CD14-positive monocyte (primary cell): ENCODE data around the gene SLC34A3. TPM values are rescaled to one million over a fixed set of nuclear protein-coding genes. Genes with fewer than 3 reads are reported as not detected.

Experiments used
- DNase-seq, 3 donors: peaks; one replicate each; pipeline ENCODE4 v3.0.0-alpha.2; 2011 to 2022
- H2AFZ ChIP-seq: 2 replicates; pipeline ENCODE4 v1.6.0; 2012; ENCODE audit warnings: mild to moderate bottlenecking, low read depth, low read length, inconsistent platforms; ENCODE audit not compliant: insufficient read depth, poor library complexity, severe bottlenecking
- H3K27ac ChIP-seq, 2 donors: 1 replicate in 1 of 2; 2 replicates in 1 of 2; pipeline ENCODE4 v1.5.1; 2012 to 2013; ENCODE audit warnings: low read length in 2 of 2, control low read depth in 1 of 2, inconsistent platforms in 1 of 2, low read depth in 1 of 2, mild to moderate bottlenecking in 1 of 2
- H3K27me3 ChIP-seq, 2 donors: one replicate each; pipeline versions ENCODE4 v1.6.0 to v1.6.1; 2011 to 2013; ENCODE audit warnings: low read length in 2 of 2; ENCODE audit not compliant: control insufficient read depth in 2 of 2, insufficient read depth in 2 of 2
- H3K36me3 ChIP-seq, 2 donors: replicated peaks in 1 of 2; 1 replicate in 1 of 2; 2 replicates in 1 of 2; pipeline versions ENCODE4 v1.5.1 to v1.6.1; 2012 to 2013; ENCODE audit warnings: low read length in 2 of 2, control low read depth in 1 of 2, inconsistent platforms in 1 of 2, mild to moderate bottlenecking in 1 of 2; ENCODE audit not compliant: insufficient read depth in 2 of 2, control insufficient read depth in 1 of 2
- H3K4me1 ChIP-seq, 2 donors: 1 replicate in 1 of 2; 2 replicates in 1 of 2; pipeline versions ENCODE4 v1.5.1 to v1.6.1; 2012 to 2013; ENCODE audit warnings: low read length in 2 of 2, control low read depth in 1 of 2, inconsistent platforms in 1 of 2, mild to moderate bottlenecking in 1 of 2, moderate library complexity in 1 of 2; ENCODE audit not compliant: insufficient read depth in 2 of 2, control insufficient read depth in 1 of 2
- H3K4me2 ChIP-seq: replicated peaks from 2 replicates; pipeline ENCODE3; 2012; ENCODE audit warnings: low read length, moderate library complexity, mild to moderate bottlenecking; ENCODE audit not compliant: poor library complexity, severe bottlenecking; ENCODE audit errors: extremely low read depth
- H3K4me3 ChIP-seq, 3 experiments: fragments of 200-600 bp in 1 of 3; sonication (generic) in 1 of 3; replicated peaks in 1 of 3; 1 replicate in 2 of 3; 2 replicates in 1 of 3; pipeline ENCODE4 v1.5.1; 2011 to 2013; ENCODE audit warnings: low read length in 3 of 3, mild to moderate bottlenecking in 3 of 3, control low read depth in 2 of 3, low read depth in 2 of 3, inconsistent platforms in 1 of 3, moderate library complexity in 1 of 3
- H3K79me2 ChIP-seq: 2 replicates; pipeline ENCODE4 v1.6.0; 2012; ENCODE audit warnings: mild to moderate bottlenecking, control low read depth, inconsistent platforms, low read length, moderate library complexity; ENCODE audit not compliant: insufficient read depth
- H3K9ac ChIP-seq: 2 replicates; pipeline ENCODE4 v1.6.0; 2017; ENCODE audit warnings: low read length, mild to moderate bottlenecking; ENCODE audit not compliant: insufficient read depth, poor library complexity, severe bottlenecking
- H3K9me3 ChIP-seq, 2 donors: replicated peaks in 1 of 2; 1 replicate in 1 of 2; 2 replicates in 1 of 2; pipeline versions ENCODE4 v1.5.1 to v1.6.1; 2012 to 2013; ENCODE audit warnings: low read length in 2 of 2, control low read depth in 1 of 2; ENCODE audit not compliant: control insufficient read depth in 1 of 2, insufficient read depth in 1 of 2
- H4K20me1 ChIP-seq: 2 replicates; pipeline ENCODE4 v1.6.0; 2012; ENCODE audit warnings: mild to moderate bottlenecking, low read length, control low read depth, moderate library complexity; ENCODE audit not compliant: insufficient read depth
- H3K27ac Mint-ChIP-seq, 7 donors: one replicate each; pipeline ENCODE4 v1.8.0; 2020; ENCODE audit warnings: mild to moderate bottlenecking in 7 of 7, mixed read lengths in 7 of 7, moderate library complexity in 6 of 7, inconsistent platforms in 2 of 7
- H3K27me3 Mint-ChIP-seq, 3 donors: one replicate each; pipeline ENCODE4 v1.8.0; 2021 to 2022; ENCODE audit warnings: low read depth in 3 of 3, mild to moderate bottlenecking in 3 of 3, mixed read lengths in 3 of 3, moderate library complexity in 3 of 3, inconsistent platforms in 1 of 3
- H3K36me3 Mint-ChIP-seq, 2 donors: one replicate each; pipeline ENCODE4 v1.8.0; 2020; ENCODE audit warnings: mixed read lengths in 2 of 2, inconsistent platforms in 1 of 2, mild to moderate bottlenecking in 1 of 2
- H3K4me1 Mint-ChIP-seq: one replicate; pipeline ENCODE4 v1.8.0; 2020; ENCODE audit warnings: mild to moderate bottlenecking, mixed read lengths
- H3K4me3 Mint-ChIP-seq, 2 donors: one replicate each; pipeline ENCODE4 v1.8.0; 2020; ENCODE audit warnings: mild to moderate bottlenecking in 2 of 2, mixed read lengths in 2 of 2, moderate library complexity in 1 of 2
- H3K9me3 Mint-ChIP-seq, 7 donors: one replicate each; pipeline ENCODE4 v1.8.0; 2020 to 2022; ENCODE audit warnings: mixed read lengths in 7 of 7, mild to moderate bottlenecking in 6 of 7, moderate library complexity in 6 of 7, inconsistent platforms in 2 of 7
- WGBS: methylation state at CpG from one replicate; pipeline ENCODE4 v1.1.5; 2013; ENCODE audit warnings: missing lambda C conversion rate; ENCODE audit not compliant: insufficient coverage; 5-methylcytosine and 5-hydroxymethylcytosine counted together
- intact Hi-C, 2 donors: fragments of 100-400 bp; cut with micrococcal nuclease; formaldehyde crosslinking; loops; one replicate each; pipeline versions ENCODE4 v1.15.0 to v1.15.1; 2023
- polyA minus RNA-seq: library from RNA; depleted of rRNA, polyadenylated mRNA; stranded (reverse); fragments of >200 nt; gene quantifications from 2 replicates; pipeline ENCODE4 v1.2.3, GENCODE V29; 2012
- polyA plus RNA-seq, 3 donors: library from polyadenylated mRNA; depleted of rRNA in 1 of 3; unstranded in 2 of 3; stranded (reverse) in 1 of 3; fragments of 300-500 nt in 2 of 3; fragments of >200 nt in 1 of 3; fragmentation: Illumina TruSeq in 2 of 3; gene quantifications; 1 replicate in 2 of 3; 2 replicates in 1 of 3; pipeline ENCODE4 v1.2.3, GENCODE V29; 2012 to 2021
- total RNA-seq, 12 experiments: library from RNA in 1 of 12; stranded (reverse) in 1 of 12; fragments of 120-200 nt in 1 of 12; gene quantifications; one replicate each; pipeline ENCODE4 v1.2.4 and lab custom pipeline; 2013 to 2026; ENCODE audit warnings: mixed read lengths in 6 of 12, inconsistent platforms in 1 of 12
- TF ChIP-seq, protein P1 (sequence below): fragments of 200-600 bp; IDR thresholded peaks from one replicate; pipeline ENCODE4 v1.8.0; 2022; ENCODE audit warnings: antibody characterized with exemption, mild to moderate bottlenecking

SLC34A3 gene
- not detected for total RNA-seq (2013)
- polyA plus RNA-seq, result not detected
- not detected in 2 replicates for polyA minus RNA-seq
- total RNA-seq (lab: John Stamatoyannopoulos, UW), result 0 to 0.23 (median 0) reads per million in 11 experiments

DNA sequence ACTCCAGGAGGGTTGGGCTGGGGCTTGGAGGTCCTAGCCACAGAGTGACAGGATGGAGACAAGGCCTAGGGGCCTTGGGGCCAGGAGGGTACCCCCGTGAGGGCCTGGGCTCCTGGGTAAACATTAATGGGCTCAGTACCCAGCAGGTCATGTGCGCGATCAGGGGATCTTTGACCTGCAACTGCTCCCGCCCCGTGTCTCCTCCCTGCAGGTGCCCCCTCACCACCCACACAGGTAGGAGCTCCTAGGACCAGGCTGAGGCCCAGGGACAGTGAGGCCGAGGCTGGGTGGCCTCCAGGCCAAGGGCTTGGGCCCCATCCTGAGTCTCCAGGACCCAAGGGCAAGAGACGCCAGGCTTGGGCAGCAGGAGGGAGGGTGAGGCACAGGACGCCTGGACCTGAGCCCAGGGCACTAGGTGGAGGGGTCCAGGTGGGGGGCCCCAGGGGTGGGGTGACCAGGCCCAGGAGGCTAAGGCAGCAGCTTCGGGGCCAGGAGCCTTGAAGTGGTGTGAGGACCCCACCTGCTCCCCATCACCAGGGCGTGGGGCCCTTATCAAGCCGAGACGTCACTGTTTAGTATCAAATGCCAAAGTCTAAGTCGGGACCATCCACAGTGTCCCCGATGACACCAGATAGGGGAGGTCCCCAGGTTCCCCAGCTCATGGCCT is at the start of gene SLC34A3:
Gene SLC34A3, plus strand, starts transcription at position 197 of the 667 bp plus-strand sequence. CDS start 802 bp downstream, outside the sequence.
- TF ChIP-seq, protein P1, sequence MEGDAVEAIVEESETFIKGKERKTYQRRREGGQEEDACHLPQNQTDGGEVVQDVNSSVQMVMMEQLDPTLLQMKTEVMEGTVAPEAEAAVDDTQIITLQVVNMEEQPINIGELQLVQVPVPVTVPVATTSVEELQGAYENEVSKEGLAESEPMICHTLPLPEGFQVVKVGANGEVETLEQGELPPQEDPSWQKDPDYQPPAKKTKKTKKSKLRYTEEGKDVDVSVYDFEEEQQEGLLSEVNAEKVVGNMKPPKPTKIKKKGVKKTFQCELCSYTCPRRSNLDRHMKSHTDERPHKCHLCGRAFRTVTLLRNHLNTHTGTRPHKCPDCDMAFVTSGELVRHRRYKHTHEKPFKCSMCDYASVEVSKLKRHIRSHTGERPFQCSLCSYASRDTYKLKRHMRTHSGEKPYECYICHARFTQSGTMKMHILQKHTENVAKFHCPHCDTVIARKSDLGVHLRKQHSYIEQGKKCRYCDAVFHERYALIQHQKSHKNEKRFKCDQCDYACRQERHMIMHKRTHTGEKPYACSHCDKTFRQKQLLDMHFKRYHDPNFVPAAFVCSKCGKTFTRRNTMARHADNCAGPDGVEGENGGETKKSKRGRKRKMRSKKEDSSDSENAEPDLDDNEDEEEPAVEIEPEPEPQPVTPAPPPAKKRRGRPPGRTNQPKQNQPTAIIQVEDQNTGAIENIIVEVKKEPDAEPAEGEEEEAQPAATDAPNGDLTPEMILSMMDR, result no peak
- Histone ChIP-seq H3K27me3 (peaks cover 0 to 9% of the 10 kb centered on the region in 2 donors), H3K36me3 (no peaks in the 10 kb centered on the region), H2AFZ (no peak within 1 kb of the TSS), H3K9me3 (no peaks in the 10 kb centered on the region), H3K4me1 (no peaks in the 10 kb centered on the region), H3K4me2 (no peak within 1 kb of the TSS), H3K79me2 (no peaks in the 10 kb centered on the region), H3K9ac (no peak within 1 kb of the TSS), H3K4me3 (no peak within 1 kb of the TSS), H3K27ac (no peak within 1 kb of the TSS), H4K20me1 (no peaks in the 10 kb centered on the region)
- 89% methylated on average over 11 of the region's 14 CpGs for WGBS
- no peaks in the 10 kb centered on the region for H3K36me3 Mint-ChIP-seq
- intact Hi-C loops, result no loop called here
- no peak for DNase-seq
- no peak within 1 kb of the TSS for H3K27ac Mint-ChIP-seq
- H3K4me3 Mint-ChIP-seq, result no peak within 1 kb of the TSS
- H3K9me3 Mint-ChIP-seq, result peaks cover 0 to 4% (median 0%) of the 10 kb centered on the region in 7 donors
- H3K27me3 Mint-ChIP-seq, result peaks cover 2 to 50% (median 12%) of the 10 kb centered on the region in 3 donors
- peaks cover 2% of the 10 kb centered on the region for H3K4me1 Mint-ChIP-seq

DNA sequence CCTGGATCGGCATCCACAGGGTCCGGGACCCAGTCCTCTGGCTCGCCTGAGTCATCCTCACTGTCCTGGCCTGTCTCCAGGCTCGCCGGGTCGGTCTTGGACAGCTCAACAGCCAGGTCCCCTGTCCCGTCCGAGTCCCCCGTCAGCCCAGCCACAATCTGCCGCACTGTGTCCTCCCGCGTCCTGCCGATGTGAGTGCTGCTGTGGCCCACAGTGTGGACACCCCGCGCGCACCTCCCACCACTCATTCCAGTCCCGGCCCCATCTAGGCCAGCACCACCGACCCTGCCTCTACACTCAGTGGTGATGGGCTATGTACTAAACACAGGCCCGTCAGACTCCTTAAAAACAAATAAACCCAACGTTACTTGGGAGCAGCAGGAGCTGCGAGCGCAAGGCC is 49.0 kb upstream of the SLC34A3 start:
- DNase-seq, result no peak
- Histone ChIP-seq H3K9ac (no peak overlapping the region), H3K4me1 (peaks cover 1 to 7% of the 10 kb centered on the region in 2 donors), H3K9me3 (no peaks in the 10 kb centered on the region), H3K4me3 (no peak overlapping the region), H3K79me2 (peaks cover 11% of the 10 kb centered on the region), H3K27me3 (no peaks in the 10 kb centered on the region), H2AFZ (no peak overlapping the region), H3K36me3 (peaks cover 87 to 95% of the 10 kb centered on the region in 2 donors), H3K4me2 (no peak overlapping the region), H3K27ac (no peak overlapping the region), H4K20me1 (no peaks in the 10 kb centered on the region)
- H3K27ac Mint-ChIP-seq, result no peak overlapping the region
- WGBS, result 98% methylated on average over 20 of the region's 22 CpGs
- H3K4me3 Mint-ChIP-seq, result no peak overlapping the region
- peaks cover 0 to 2% (median 1%) of the 10 kb centered on the region in 3 donors for H3K27me3 Mint-ChIP-seq
- peaks cover 4% of the 10 kb centered on the region for H3K4me1 Mint-ChIP-seq
- TF ChIP-seq, protein P1, result no peak
- H3K36me3 Mint-ChIP-seq, result peaks cover 64 to 86% of the 10 kb centered on the region in 2 donors
- no peaks in the 10 kb centered on the region for H3K9me3 Mint-ChIP-seq
- intact Hi-C loops, result loop anchor here in 1 of 2 donors (5.0 kb wide), 1 partner anchor 64 kb away; no protein-coding TSS in a partner anchor
